Measurements from ENCODE around the gene MAST1. TPM values are rescaled to one million over a fixed set of nuclear protein-coding genes. Genes with fewer than 3 reads are reported as not detected.

Gene MAST1
- total RNA-seq, 1 experiment from 2014 or later, result 0.91 TPM

DNA sequence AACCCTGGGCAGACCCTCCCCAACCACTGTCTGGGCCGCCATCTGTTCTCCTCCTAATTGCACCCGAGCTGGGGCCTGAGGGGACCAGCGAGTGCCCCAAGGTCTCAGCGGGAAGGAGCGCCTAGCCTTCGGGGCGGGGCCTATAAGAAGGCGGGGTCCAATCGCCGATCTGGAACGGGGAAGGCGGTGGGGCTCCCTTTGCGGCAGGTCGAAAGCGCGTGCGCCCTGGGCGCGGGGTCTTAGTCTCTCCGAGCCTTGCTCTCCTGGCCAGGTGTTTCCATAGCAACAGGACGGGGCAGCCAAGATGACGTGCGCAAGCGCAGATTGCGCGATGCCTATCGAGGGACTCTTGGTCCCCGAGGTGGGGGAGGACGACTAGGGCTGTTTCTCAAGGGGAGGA is 2.8 kb downstream of the MAST1 start:
- no TSS peak for BruUV-seq (replicated peaks)
- Histone ChIP-seq H3K36me3 (ENCODE audit: control insufficient read depth, insufficient read depth, low read length) (no peaks in the 10 kb centered on the region), H3K4me3 (ENCODE audit: low read depth, low read length) (no peak overlapping the region), H3K27me3 (replicated peaks; ENCODE audit: control insufficient read depth, insufficient read depth, low read length) (no peaks in the 10 kb centered on the region), H3K4me1 (peaks cover 6% of the 10 kb centered on the region; the same call in 1 of the 2 replicates), H3K9me3 (no peaks in the 10 kb centered on the region)
- peaks cover 8% of the 10 kb centered on the region for H3K4me1 Mint-ChIP-seq (ENCODE audit: low read depth, unreplicated experiment)
- POLR2A ChIA-PET, result no interaction called here
- peaks cover 6% of the 10 kb centered on the region for H3K36me3 Mint-ChIP-seq (ENCODE audit: insufficient read depth, unreplicated experiment)
- peak in 1 of 2 experiments; percentile 57 for DNase-seq
- no peaks in the 10 kb centered on the region for H3K9me3 Mint-ChIP-seq (ENCODE audit: unreplicated experiment)
- peaks cover 15% of the 10 kb centered on the region for H3K27me3 Mint-ChIP-seq (ENCODE audit: insufficient read depth, unreplicated experiment)
- TF ChIP-seq, protein P1, sequence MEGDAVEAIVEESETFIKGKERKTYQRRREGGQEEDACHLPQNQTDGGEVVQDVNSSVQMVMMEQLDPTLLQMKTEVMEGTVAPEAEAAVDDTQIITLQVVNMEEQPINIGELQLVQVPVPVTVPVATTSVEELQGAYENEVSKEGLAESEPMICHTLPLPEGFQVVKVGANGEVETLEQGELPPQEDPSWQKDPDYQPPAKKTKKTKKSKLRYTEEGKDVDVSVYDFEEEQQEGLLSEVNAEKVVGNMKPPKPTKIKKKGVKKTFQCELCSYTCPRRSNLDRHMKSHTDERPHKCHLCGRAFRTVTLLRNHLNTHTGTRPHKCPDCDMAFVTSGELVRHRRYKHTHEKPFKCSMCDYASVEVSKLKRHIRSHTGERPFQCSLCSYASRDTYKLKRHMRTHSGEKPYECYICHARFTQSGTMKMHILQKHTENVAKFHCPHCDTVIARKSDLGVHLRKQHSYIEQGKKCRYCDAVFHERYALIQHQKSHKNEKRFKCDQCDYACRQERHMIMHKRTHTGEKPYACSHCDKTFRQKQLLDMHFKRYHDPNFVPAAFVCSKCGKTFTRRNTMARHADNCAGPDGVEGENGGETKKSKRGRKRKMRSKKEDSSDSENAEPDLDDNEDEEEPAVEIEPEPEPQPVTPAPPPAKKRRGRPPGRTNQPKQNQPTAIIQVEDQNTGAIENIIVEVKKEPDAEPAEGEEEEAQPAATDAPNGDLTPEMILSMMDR (IDR thresholded peaks at IDR 0.05; ENCODE audit: insufficient read depth in 1 of 2, low read depth in 1 of 2, low read length in 1 of 2, severe bottlenecking in 1 of 2, unreplicated experiment in 1 of 2), result no peak
- H3K4me3 Mint-ChIP-seq (ENCODE audit: unreplicated experiment), result peak overlapping the region; percentile 58
- intact Hi-C loops (cut with micrococcal nuclease; ENCODE audit: unreplicated experiment), result no loop called here
- CTCF ChIA-PET, result no interaction called here
- no peak overlapping the region for H3K27ac Mint-ChIP-seq (ENCODE audit: unreplicated experiment)

DNA sequence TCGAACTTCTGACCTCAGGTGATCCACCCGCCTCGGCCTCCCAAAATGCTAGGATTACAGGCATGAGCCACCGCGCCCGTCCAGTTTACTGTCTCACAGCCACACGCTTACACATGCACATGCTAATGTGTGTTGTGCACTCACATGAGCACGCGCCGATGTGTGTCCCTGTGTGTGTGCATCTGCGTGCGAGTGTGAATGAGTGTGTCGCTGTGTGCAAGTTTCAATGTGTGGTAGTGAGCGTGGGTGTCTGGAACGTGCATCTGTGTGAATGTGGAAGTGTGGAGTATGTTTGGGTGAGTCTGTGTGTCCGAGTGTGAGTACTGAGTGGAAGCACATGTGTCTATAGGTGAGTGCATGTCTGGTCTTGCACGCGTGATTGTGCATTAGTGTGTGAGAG is 4.2 kb downstream of the MAST1 start:
- H3K36me3 ChIP-seq (ENCODE audit: control insufficient read depth, insufficient read depth, low read length), result no peaks in the 10 kb centered on the region
- intact Hi-C loops (cut with micrococcal nuclease; ENCODE audit: unreplicated experiment), result no loop called here
- Mint-ChIP-seq H3K4me3 (ENCODE audit: unreplicated experiment) (no peak overlapping the region), H3K9me3 (ENCODE audit: unreplicated experiment) (no peaks in the 10 kb centered on the region), H3K27ac (ENCODE audit: unreplicated experiment) (no peak overlapping the region), H3K36me3 (ENCODE audit: insufficient read depth, unreplicated experiment) (no peaks in the 10 kb centered on the region), H3K4me1 (ENCODE audit: low read depth, unreplicated experiment) (peaks cover 2% of the 10 kb centered on the region), H3K27me3 (ENCODE audit: insufficient read depth, unreplicated experiment) (peaks cover 8% of the 10 kb centered on the region)
- TF ChIP-seq, protein P1 (IDR thresholded peaks at IDR 0.05; ENCODE audit: insufficient read depth in 1 of 2, low read depth in 1 of 2, low read length in 1 of 2, severe bottlenecking in 1 of 2, unreplicated experiment in 1 of 2), result no peak
- H3K9me3 ChIP-seq, result no peaks in the 10 kb centered on the region
- no TSS peak for BruUV-seq (replicated peaks)
- H3K27me3 ChIP-seq (replicated peaks; ENCODE audit: control insufficient read depth, insufficient read depth, low read length), result no peaks in the 10 kb centered on the region; the same call in 1 of the 2 replicates
- ChIA-PET CTCF (no interaction called here), POLR2A (no interaction called here)
- DNase-seq, result no peak
- no peak overlapping the region for H3K4me3 ChIP-seq (ENCODE audit: low read depth, low read length)
- H3K4me1 ChIP-seq, result peaks cover 6% of the 10 kb centered on the region; the same call in 1 of the 2 replicates

- H3K9me3 ChIP-seq, result no peaks in the 10 kb centered on the region
- Mint-ChIP-seq H3K4me3 (ENCODE audit: unreplicated experiment) (no peak overlapping the region), H3K4me1 (ENCODE audit: low read depth, unreplicated experiment) (no peaks in the 10 kb centered on the region), H3K9me3 (ENCODE audit: unreplicated experiment) (no peaks in the 10 kb centered on the region), H3K27me3 (ENCODE audit: insufficient read depth, unreplicated experiment) (peaks cover 6% of the 10 kb centered on the region), H3K27ac (ENCODE audit: unreplicated experiment) (no peak overlapping the region), H3K36me3 (ENCODE audit: insufficient read depth, unreplicated experiment) (no peaks in the 10 kb centered on the region)
- H3K4me1 ChIP-seq, result 0 out of 2 replicates have a peak, but pooled peaks cover 2% of the 10 kb centered on the region
- no peaks in the 10 kb centered on the region for H3K36me3 ChIP-seq (ENCODE audit: control insufficient read depth, insufficient read depth, low read length)
- BruUV-seq (replicated peaks), result no TSS peak
- ChIA-PET POLR2A (no interaction called here), CTCF (no interaction called here)
- DNase-seq, result no peak
- TF ChIP-seq, protein P1 (IDR thresholded peaks at IDR 0.05; ENCODE audit: insufficient read depth in 1 of 2, low read depth in 1 of 2, low read length in 1 of 2, severe bottlenecking in 1 of 2, unreplicated experiment in 1 of 2), result no peak
- H3K27me3 ChIP-seq (replicated peaks; ENCODE audit: control insufficient read depth, insufficient read depth, low read length), result no peaks in the 10 kb centered on the region; the same call in 1 of the 2 replicates
- intact Hi-C loops (cut with micrococcal nuclease; ENCODE audit: unreplicated experiment), result no loop called here
- H3K4me3 ChIP-seq (ENCODE audit: low read depth, low read length), result no peak overlapping the region
These were observed 5.0 kb downstream of the MAST1 start for GRCh38 chr19:12843328-12843727.
